B cell (primary cell): ENCODE measurements around the gene CDC42BPB. TPM values are rescaled to one million over a fixed set of nuclear protein-coding genes. Genes with fewer than 3 reads are reported as not detected.

Experiments used
- ATAC-seq: fragments of 200-7000 bp; cut with Tn5 transposase; one replicate; pipeline ENCODE4 v1.10.0; 2021; ENCODE audit warnings: low read depth, mild to moderate bottlenecking, moderate number of reproducible peaks, moderate library complexity
- CTCF ChIA-PET: fragments of 350-600 bp; sonication (Branson Sonifier 250); formaldehyde crosslinking; loops from one replicate; lab custom pipeline; 2021; ENCODE audit warnings: antibody characterized with exemption, inconsistent platforms; lab: Charles Lee
- POLR2A ChIA-PET: fragments of 350-600 bp; sonication (Branson Sonifier 250); formaldehyde crosslinking; loops from one replicate; lab custom pipeline; 2021; ENCODE audit warnings: antibody characterized with exemption; lab: Charles Lee
- DNase-seq: peaks from one replicate; pipeline ENCODE4 v3.0.0; 2013
- H2AFZ ChIP-seq: 2 replicates; pipeline ENCODE4 v1.6.1; 2012; ENCODE audit warnings: mild to moderate bottlenecking, low read depth, low read length; ENCODE audit not compliant: insufficient read depth, poor library complexity, severe bottlenecking
- H3K27ac ChIP-seq, 2 donors: 1 replicate in 1 of 2; 2 replicates in 1 of 2; pipeline ENCODE4 v1.5.1; 2012 to 2013; ENCODE audit warnings: low read length in 2 of 2, mild to moderate bottlenecking in 2 of 2, moderate library complexity in 1 of 2
- H3K27me3 ChIP-seq, 4 experiments: fragments of 200-600 bp in 1 of 4; sonication (generic) in 1 of 4; replicated peaks in 1 of 4; 1 replicate in 2 of 4; 2 replicates in 2 of 4; pipeline versions ENCODE4 v1.6.1 to v1.7.0; 2013 to 2016; ENCODE audit warnings: low read length in 3 of 4, mild to moderate bottlenecking in 2 of 4, mixed read lengths in 1 of 4, moderate library complexity in 1 of 4; ENCODE audit not compliant: insufficient read depth in 4 of 4, control insufficient read depth in 3 of 4; ENCODE audit errors: control extremely low read depth in 1 of 4
- H3K36me3 ChIP-seq, 2 experiments: replicated peaks in 1 of 2; 1 replicate in 1 of 2; 2 replicates in 1 of 2; pipeline versions ENCODE4 v1.6.1 to v1.7.1; 2013; ENCODE audit warnings: low read length in 1 of 2; ENCODE audit not compliant: insufficient read depth in 2 of 2, control insufficient read depth in 1 of 2; ENCODE audit errors: control extremely low read depth in 1 of 2, extremely low read depth in 1 of 2
- H3K4me1 ChIP-seq, 2 donors: fragments of 200-600 bp in 1 of 2; sonication (generic) in 1 of 2; 1 replicate in 1 of 2; 2 replicates in 1 of 2; pipeline versions ENCODE4 v1.5.1 to v1.6.1; 2013 to 2017; ENCODE audit warnings: low read length in 2 of 2; ENCODE audit not compliant: control insufficient read depth in 2 of 2, insufficient read depth in 2 of 2
- H3K4me2 ChIP-seq: replicated peaks from 2 replicates; pipeline ENCODE3; 2012; ENCODE audit warnings: mild to moderate bottlenecking, low read depth, low read length; ENCODE audit not compliant: poor library complexity, severe bottlenecking
- H3K4me3 ChIP-seq, 5 experiments: fragments of 200-600 bp in 1 of 5; sonication (generic) in 1 of 5; 1 replicate in 3 of 5; 2 replicates in 2 of 5; pipeline versions ENCODE4 v1.5.1 to v1.7.0; 2011 to 2016; ENCODE audit warnings: low read length in 4 of 5, mild to moderate bottlenecking in 4 of 5, low read depth in 2 of 5, control low read depth in 1 of 5, moderate library complexity in 1 of 5; ENCODE audit not compliant: insufficient read depth in 1 of 5; ENCODE audit errors: control extremely low read depth in 1 of 5, extremely low read depth in 1 of 5
- H3K79me2 ChIP-seq: fragments of 200-600 bp; sonication (generic); one replicate; pipeline ENCODE4 v1.6.0; 2016; ENCODE audit warnings: low read length; ENCODE audit not compliant: control insufficient read depth, insufficient read depth
- H3K9ac ChIP-seq: fragments of 200-600 bp; sonication (generic); 2 replicates; pipeline ENCODE4 v1.6.1; 2017; ENCODE audit warnings: mild to moderate bottlenecking, low read length, moderate library complexity
- H3K9me3 ChIP-seq, 3 donors: one replicate each; pipeline versions ENCODE4 v1.6.1 to v1.7.1; 2013; ENCODE audit warnings: low read length in 2 of 3; ENCODE audit not compliant: control insufficient read depth in 2 of 3, insufficient read depth in 1 of 3; ENCODE audit errors: control extremely low read depth in 1 of 3
- H4K20me1 ChIP-seq: 2 replicates; pipeline ENCODE4 v1.6.0; 2012; ENCODE audit warnings: mild to moderate bottlenecking, low read length; ENCODE audit not compliant: insufficient read depth, control insufficient read depth, poor library complexity, severe bottlenecking
- H3K27ac Mint-ChIP-seq: one replicate; pipeline ENCODE4 v1.8.0; 2021; ENCODE audit warnings: mixed read lengths
- H3K27me3 Mint-ChIP-seq: one replicate; pipeline ENCODE4 v1.8.0; 2021; ENCODE audit warnings: mixed read lengths
- H3K4me1 Mint-ChIP-seq: one replicate; pipeline ENCODE4 v1.8.0; 2021; ENCODE audit warnings: mixed read lengths
- H3K4me3 Mint-ChIP-seq: one replicate; pipeline ENCODE4 v1.8.0; 2021; ENCODE audit warnings: mixed read lengths
- H3K9me3 Mint-ChIP-seq: one replicate; pipeline ENCODE4 v1.8.0; 2022; ENCODE audit warnings: mixed read lengths; ENCODE audit not compliant: insufficient read depth
- EZH2 ChIP-seq: IDR thresholded peaks from 2 replicates; pipeline ENCODE4 v1.6.1; 2012; ENCODE audit warnings: borderline replicate concordance, low read depth, mild to moderate bottlenecking, moderate library complexity, low read length; ENCODE audit not compliant: insufficient read depth, poor library complexity, severe bottlenecking
- WGBS: methylation state at CpG from one replicate; pipeline ENCODE4 v1.1.5; 2013; ENCODE audit warnings: missing lambda C conversion rate; ENCODE audit not compliant: insufficient coverage; 5-methylcytosine and 5-hydroxymethylcytosine counted together
- intact Hi-C: fragments of 100-400 bp; cut with micrococcal nuclease; formaldehyde crosslinking; loops from one replicate; pipeline ENCODE4 v1.10.0; 2022
- polyA plus RNA-seq: library from polyadenylated mRNA; depleted of rRNA; stranded (reverse); fragments of >200 nt; gene quantifications from 2 replicates; pipeline ENCODE4 v1.2.3, GENCODE V29; 2012
- total RNA-seq, 2 donors: library from RNA; stranded (reverse); fragments of 120-200 nt in 1 of 2; gene quantifications; 1 replicate in 1 of 2; 2 replicates in 1 of 2; pipeline versions ENCODE4 v1.2.3 to v1.2.4, GENCODE V29; 2013 to 2022
- TF ChIP-seq, protein P1 (sequence below): fragments of 200-600 bp; IDR thresholded peaks from one replicate; pipeline ENCODE4 v1.8.0; 2022; ENCODE audit warnings: antibody characterized with exemption, mild to moderate bottlenecking

Gene CDC42BPB
- total and polyA plus RNA-seq, 2 donors (not counting 1 experiment from before 2014, with no cell fraction given): 23.9 to 52.5 TPM

- ATAC-seq (no peak), DNase-seq (no peak)
- Mint-ChIP-seq H3K27me3 (no peaks in the 10 kb centered on the region), H3K27ac (no peak overlapping the region), H3K9me3 (no peaks in the 10 kb centered on the region), H3K4me3 (peak overlapping the region; percentile 85), H3K4me1 (peaks cover 35% of the 10 kb centered on the region)
- TF ChIP-seq, protein P1, sequence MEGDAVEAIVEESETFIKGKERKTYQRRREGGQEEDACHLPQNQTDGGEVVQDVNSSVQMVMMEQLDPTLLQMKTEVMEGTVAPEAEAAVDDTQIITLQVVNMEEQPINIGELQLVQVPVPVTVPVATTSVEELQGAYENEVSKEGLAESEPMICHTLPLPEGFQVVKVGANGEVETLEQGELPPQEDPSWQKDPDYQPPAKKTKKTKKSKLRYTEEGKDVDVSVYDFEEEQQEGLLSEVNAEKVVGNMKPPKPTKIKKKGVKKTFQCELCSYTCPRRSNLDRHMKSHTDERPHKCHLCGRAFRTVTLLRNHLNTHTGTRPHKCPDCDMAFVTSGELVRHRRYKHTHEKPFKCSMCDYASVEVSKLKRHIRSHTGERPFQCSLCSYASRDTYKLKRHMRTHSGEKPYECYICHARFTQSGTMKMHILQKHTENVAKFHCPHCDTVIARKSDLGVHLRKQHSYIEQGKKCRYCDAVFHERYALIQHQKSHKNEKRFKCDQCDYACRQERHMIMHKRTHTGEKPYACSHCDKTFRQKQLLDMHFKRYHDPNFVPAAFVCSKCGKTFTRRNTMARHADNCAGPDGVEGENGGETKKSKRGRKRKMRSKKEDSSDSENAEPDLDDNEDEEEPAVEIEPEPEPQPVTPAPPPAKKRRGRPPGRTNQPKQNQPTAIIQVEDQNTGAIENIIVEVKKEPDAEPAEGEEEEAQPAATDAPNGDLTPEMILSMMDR: no peak
- no peak for TF ChIP-seq EZH2
- Histone ChIP-seq H3K4me3 (peak overlapping the region; percentile 26 to 73 (median 67)), H3K9me3 (peaks cover 0 to 3% (median 0%) of the 10 kb centered on the region in 3 donors), H3K27ac (no peak overlapping the region), H2AFZ (peak overlapping the region; percentile 72), H3K36me3 (no peaks in the 10 kb centered on the region), H4K20me1 (peaks cover under 1% of the 10 kb centered on the region), H3K9ac (peak overlapping the region; percentile 69), H3K4me2 (peak overlapping the region; percentile 90), H3K4me1 (peaks cover 20 to 23% of the 10 kb centered on the region in 2 donors), H3K79me2 (peaks cover 15% of the 10 kb centered on the region), H3K27me3 (peaks cover 0 to 7% (median 0%) of the 10 kb centered on the region in 4 experiments)
- CTCF ChIA-PET: interaction anchor here (0.7 to 1.2 kb wide), 3 partner anchors 9 to 35 kb away, joined by 3 to 4 read pairs (median 3); no protein-coding TSS in a partner anchor
- POLR2A ChIA-PET: interaction anchor here (0.6 kb wide), 1 partner anchor 12 kb away, joined by 3 read pairs; no protein-coding TSS in a partner anchor
- WGBS: 2% methylated on average over 53 of the region's 53 CpGs
- intact Hi-C loops: loop anchor here (1.0 to 10.0 kb wide), 4 partner anchors 18 to 1095 kb away; partner anchors contain the start of genes AMN, DYNC1H1 and TRAF3
These were observed 349 bp downstream of the CDC42BPB start for GRCh38 chr14:103057028-103057371.

DNA sequence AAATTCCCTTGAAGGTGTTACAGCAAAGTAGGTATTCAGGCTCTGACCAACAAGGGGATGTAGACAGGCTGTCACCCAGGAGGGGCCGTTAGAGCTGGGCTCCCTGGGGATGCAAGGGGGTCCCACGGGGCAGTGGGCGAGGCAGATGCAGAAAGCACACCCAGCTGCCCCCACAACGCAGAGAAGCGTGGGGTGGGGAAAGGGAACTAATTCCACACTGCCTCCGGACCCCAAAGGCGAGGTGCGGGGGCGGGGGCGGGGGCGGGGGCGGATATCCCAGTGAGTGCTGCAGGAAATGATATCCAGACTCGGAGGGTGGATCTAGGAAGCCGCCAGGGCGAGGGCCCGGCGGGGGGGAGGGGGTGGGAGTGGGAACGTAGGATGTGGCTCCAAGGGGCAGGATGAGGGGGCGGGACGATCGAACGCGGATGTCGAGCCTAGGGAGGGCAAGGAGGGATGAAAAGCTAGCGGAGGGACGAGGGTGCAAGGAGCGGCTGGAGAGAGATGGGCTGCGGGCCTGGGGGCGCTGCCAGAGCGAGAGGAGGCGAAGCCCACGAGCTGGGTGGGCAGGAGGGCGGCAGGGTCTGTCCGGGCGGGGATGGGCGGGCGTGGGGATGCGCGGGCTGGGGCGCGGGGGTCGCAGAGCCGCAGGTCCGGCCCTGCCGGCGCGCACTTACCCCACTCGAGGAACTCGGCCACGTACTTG lies 874 bp downstream of the CDC42BPB start:
- H3K9ac ChIP-seq: peak overlapping the region; percentile 69
- Mint-ChIP-seq H3K27me3 (no peaks in the 10 kb centered on the region), H3K4me3 (peak overlapping the region; percentile 85), H3K4me1 (peaks cover 35% of the 10 kb centered on the region), H3K9me3 (no peaks in the 10 kb centered on the region), H3K27ac (peak overlapping the region; percentile 61)
- peaks cover 20 to 23% of the 10 kb centered on the region in 2 donors for H3K4me1 ChIP-seq
- CTCF ChIA-PET: interaction anchor here (0.7 to 1.2 kb wide), 3 partner anchors 8 to 20 kb away, joined by 3 to 4 read pairs (median 3); no protein-coding TSS in a partner anchor
- peaks cover 0 to 3% (median 0%) of the 10 kb centered on the region in 3 donors for H3K9me3 ChIP-seq
- H3K36me3 ChIP-seq: no peaks in the 10 kb centered on the region
- no peak for DNase-seq
- H2AFZ ChIP-seq: peak overlapping the region; percentile 72
- no peak for ATAC-seq
- H3K27ac ChIP-seq: no peak overlapping the region
- H3K4me3 ChIP-seq: peak overlapping the region; percentile 26 to 73 (median 67)
- WGBS: 3% methylated on average over 44 of the region's 50 CpGs
- H3K4me2 ChIP-seq: peak overlapping the region; percentile 90
- no peak for TF ChIP-seq EZH2
- TF ChIP-seq, protein P1: no peak
- intact Hi-C loops: loop anchor here (1.0 to 10.0 kb wide), 4 partner anchors 19 to 1094 kb away; partner anchors contain the start of genes AMN, DYNC1H1 and TRAF3
- peaks cover 19% of the 10 kb centered on the region for H3K79me2 ChIP-seq
- peaks cover 5% of the 10 kb centered on the region for H4K20me1 ChIP-seq
- POLR2A ChIA-PET: interaction anchor here (0.6 to 0.7 kb wide), 2 partner anchors 11 to 19 kb away, joined by 3 read pairs; no protein-coding TSS in a partner anchor
- peaks cover 0 to 7% (median 0%) of the 10 kb centered on the region in 4 experiments for H3K27me3 ChIP-seq
